Fibroblast of lung (primary cell): ENCODE measurements around the gene TMEM217. TPM values are rescaled to one million over a fixed set of nuclear protein-coding genes. Genes with fewer than 3 reads are reported as not detected.

Source experiments
- DNase-seq, 2 donors: peaks; one replicate each; pipeline versions ENCODE4 v3.0.0 to v3.0.0-alpha.2; 2010; ENCODE audit warnings: low read depth in 2 of 2
- H2AFZ ChIP-seq: 2 replicates; pipeline ENCODE4 v1.5.1; 2012; ENCODE audit warnings: low read length, control low read depth, inconsistent platforms
- H3K27ac ChIP-seq: 2 replicates; pipeline ENCODE4 v1.5.1; 2011; ENCODE audit warnings: low read length, control low read depth; ENCODE audit not compliant: insufficient read depth
- H3K27me3 ChIP-seq: 2 replicates; pipeline ENCODE4 v1.5.1; 2011; ENCODE audit warnings: mild to moderate bottlenecking, low read length; ENCODE audit not compliant: control insufficient read depth, insufficient read depth
- H3K36me3 ChIP-seq: 2 replicates; pipeline ENCODE4 v1.5.1; 2011; ENCODE audit warnings: low read length; ENCODE audit not compliant: control insufficient read depth, insufficient read depth
- H3K4me1 ChIP-seq: 2 replicates; pipeline ENCODE4 v1.5.1; 2011; ENCODE audit warnings: low read length; ENCODE audit not compliant: control insufficient read depth, insufficient read depth; ENCODE audit errors: extremely low read depth
- H3K4me2 ChIP-seq: 2 replicates; pipeline ENCODE4 v1.5.1; 2011; ENCODE audit warnings: low read length, control low read depth; ENCODE audit not compliant: insufficient read depth; ENCODE audit errors: extremely low read depth
- H3K4me3 ChIP-seq, 4 experiments: fragments of 200-600 bp in 1 of 4; sonication (generic) in 1 of 4; replicated peaks in 1 of 4; 2 replicates each; pipeline ENCODE4 v1.5.1; 2011 to 2016; ENCODE audit warnings: low read length in 4 of 4, low read depth in 3 of 4, mild to moderate bottlenecking in 3 of 4, control low read depth in 2 of 4, inconsistent platforms in 1 of 4, mixed read lengths in 1 of 4; ENCODE audit not compliant: insufficient read depth in 1 of 4; ENCODE audit errors: control extremely low read depth in 1 of 4
- H3K79me2 ChIP-seq: 2 replicates; pipeline ENCODE4 v1.5.1; 2012; ENCODE audit warnings: mild to moderate bottlenecking, low read length, inconsistent platforms; ENCODE audit not compliant: control insufficient read depth, insufficient read depth
- H3K9ac ChIP-seq: 2 replicates; pipeline ENCODE4 v1.5.1; 2011; ENCODE audit warnings: mild to moderate bottlenecking, low read length, control low read depth; ENCODE audit not compliant: insufficient read depth
- H3K9me3 ChIP-seq: 2 replicates; pipeline ENCODE4 v1.5.1; 2012; ENCODE audit warnings: low read depth, low read length; ENCODE audit not compliant: control insufficient read depth, insufficient read depth
- H4K20me1 ChIP-seq: 2 replicates; pipeline ENCODE4 v1.5.1; 2011; ENCODE audit warnings: low read length; ENCODE audit not compliant: control insufficient read depth, insufficient read depth; ENCODE audit errors: extremely low read depth
- CTCF ChIP-seq, 2 donors: IDR thresholded peaks in 1 of 2; conservative IDR thresholded peaks in 1 of 2; 1 replicate in 1 of 2; 2 replicates in 1 of 2; pipeline ENCODE4 v1.5.1; 2011 to 2012; ENCODE audit warnings: low read length in 2 of 2, control low read depth in 1 of 2, inconsistent platforms in 1 of 2, low read depth in 1 of 2, mild to moderate bottlenecking in 1 of 2
- EZH2 ChIP-seq: IDR thresholded peaks from 2 replicates; pipeline ENCODE4 v1.5.1; 2012; ENCODE audit warnings: low read length, control low read depth, mild to moderate bottlenecking; ENCODE audit errors: missing control alignments
- polyA plus RNA-seq, 2 donors: library from polyadenylated mRNA; depleted of rRNA in 1 of 2; stranded (reverse) in 1 of 2; unstranded in 1 of 2; fragments of >200 nt; gene quantifications; 2 replicates each; pipeline ENCODE4 v1.2.1, GENCODE V29; 2011 to 2012; ENCODE audit warnings: missing spikeins in 1 of 2
- total RNA-seq: library from RNA; depleted of rRNA; stranded (reverse); fragments of >200 nt; gene quantifications from 2 replicates; pipeline ENCODE4 v1.2.1, GENCODE V29; 2014

Gene TMEM217
- total and polyA plus RNA-seq, 2 donors (not counting 1 experiment from before 2014, with no cell fraction given): 3.1 to 4.0 TPM

DNA sequence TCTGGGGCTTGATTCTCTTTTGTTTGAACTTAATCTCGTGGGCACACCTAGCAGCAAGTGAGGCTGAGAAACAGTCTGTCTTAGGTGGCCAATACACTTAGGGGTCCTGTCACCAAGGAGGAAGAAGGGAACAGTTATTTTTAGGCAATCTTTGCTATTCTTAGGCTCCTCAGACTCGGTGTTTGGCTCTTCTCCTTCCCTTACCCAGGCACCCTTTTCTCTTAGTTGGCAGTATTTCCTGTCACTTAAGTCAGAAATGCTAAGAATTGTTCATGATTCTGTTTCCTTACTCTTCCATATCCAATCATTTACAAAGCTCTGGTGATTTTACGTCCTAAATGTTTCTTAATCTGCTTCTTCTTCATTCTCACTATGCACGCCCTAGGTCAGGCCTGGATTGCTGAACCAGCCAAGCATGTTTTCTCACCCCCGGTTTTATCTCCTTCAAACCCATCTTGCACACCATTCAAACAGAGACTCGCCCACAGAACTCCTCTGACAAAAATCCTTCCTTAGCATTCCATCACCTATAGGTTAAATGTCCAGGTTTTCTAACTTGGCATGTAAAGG lies 45.2 kb upstream of the TMEM217 start:
- Histone ChIP-seq H3K4me2 (no peak overlapping the region), H3K9ac (no peak overlapping the region), H3K36me3 (peaks cover 2% of the 10 kb centered on the region), H3K4me1 (no peaks in the 10 kb centered on the region), H3K27ac (no peak overlapping the region), H4K20me1 (no peaks in the 10 kb centered on the region), H2AFZ (no peak overlapping the region), H3K9me3 (no peaks in the 10 kb centered on the region), H3K4me3 (no peak overlapping the region), H3K27me3 (no peaks in the 10 kb centered on the region), H3K79me2 (no peaks in the 10 kb centered on the region)
- DNase-seq: no peak
- TF ChIP-seq EZH2 (no peak), CTCF (conservative IDR thresholded peaks at IDR 0.05 in 1 of 2, IDR thresholded peaks at IDR 0.05 in 1 of 2; ENCODE audit: low read depth in 1 of 2, low read length in 2 of 2) (no peak)

DNA sequence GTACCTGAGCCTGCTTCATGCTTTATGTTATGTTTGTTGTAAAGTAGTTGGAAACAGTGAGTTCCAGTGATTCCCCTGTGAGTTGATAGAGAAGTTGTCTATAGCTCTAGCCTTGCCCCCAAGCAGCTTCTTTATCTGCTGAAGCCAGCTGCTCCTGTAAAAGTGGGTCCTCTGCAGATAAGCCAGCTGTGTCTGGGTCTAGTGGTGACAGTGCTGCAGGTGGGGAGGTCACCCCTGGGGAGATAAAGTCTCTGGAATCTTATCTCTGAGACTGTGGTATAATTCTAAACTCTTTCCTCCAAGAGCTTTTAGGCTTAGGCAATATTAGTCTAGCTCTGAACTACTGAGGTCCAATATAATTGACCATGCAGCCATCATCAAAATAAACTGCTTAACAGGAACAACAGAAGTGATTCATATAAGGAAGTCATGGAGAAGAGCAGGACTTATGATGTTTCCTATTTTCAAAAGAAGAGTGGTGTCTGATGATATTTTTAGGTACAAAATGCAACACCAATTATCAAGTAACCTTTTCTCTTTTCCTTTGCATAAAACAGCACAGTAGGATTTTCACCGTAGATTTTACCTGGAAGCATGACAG lies 44.2 kb upstream of the TMEM217 start:
- DNase-seq: no peak
- no peaks in the 10 kb centered on the region for H3K9me3 ChIP-seq
- no peaks in the 10 kb centered on the region for H3K27me3 ChIP-seq
- no peak overlapping the region for H3K4me3 ChIP-seq
- H3K79me2 ChIP-seq: no peaks in the 10 kb centered on the region
- H3K4me2 ChIP-seq: no peak overlapping the region
- TF ChIP-seq EZH2 (no peak), CTCF (conservative IDR thresholded peaks at IDR 0.05 in 1 of 2, IDR thresholded peaks at IDR 0.05 in 1 of 2; ENCODE audit: low read depth in 1 of 2, low read length in 2 of 2) (no peak)
- peaks cover 2% of the 10 kb centered on the region for H3K36me3 ChIP-seq
- H2AFZ ChIP-seq: no peak overlapping the region
- H3K27ac ChIP-seq: no peak overlapping the region
- H4K20me1 ChIP-seq: no peaks in the 10 kb centered on the region
- H3K9ac ChIP-seq: no peak overlapping the region
- H3K4me1 ChIP-seq: no peaks in the 10 kb centered on the region

GRCh38 chr6:37299990-37300389 lies 42.0 kb upstream of the TMEM217 start:
- DNase-seq: no peak
- H3K4me1 ChIP-seq: no peaks in the 10 kb centered on the region
- no peaks in the 10 kb centered on the region for H3K9me3 ChIP-seq
- no peak overlapping the region for H2AFZ ChIP-seq
- no peaks in the 10 kb centered on the region for H3K27me3 ChIP-seq
- no peak overlapping the region for H3K9ac ChIP-seq
- H3K36me3 ChIP-seq: no peaks in the 10 kb centered on the region
- no peak overlapping the region for H3K4me2 ChIP-seq
- no peak overlapping the region for H3K4me3 ChIP-seq
- H3K27ac ChIP-seq: no peak overlapping the region
- no peaks in the 10 kb centered on the region for H4K20me1 ChIP-seq
- no peak for TF ChIP-seq CTCF (conservative IDR thresholded peaks at IDR 0.05 in 1 of 2, IDR thresholded peaks at IDR 0.05 in 1 of 2; ENCODE audit: low read depth in 1 of 2, low read length in 2 of 2)
- TF ChIP-seq EZH2: no peak
- no peaks in the 10 kb centered on the region for H3K79me2 ChIP-seq
